C4-2B (cell line): Measurements from ENCODE around the gene S100Z.

ENCODE experiments used
- ZFX ChIP-seq: fragments of 450-650 bp; IDR thresholded peaks from 2 replicates; pipeline ENCODE4 v1.6.1; 2017
- TF ChIP-seq, protein P1 (sequence below): fragments of 450-650 bp; conservative IDR thresholded peaks from 2 replicates; pipeline ENCODE4 v1.5.1; 2017; ENCODE audit warnings: mild to moderate bottlenecking

DNA sequence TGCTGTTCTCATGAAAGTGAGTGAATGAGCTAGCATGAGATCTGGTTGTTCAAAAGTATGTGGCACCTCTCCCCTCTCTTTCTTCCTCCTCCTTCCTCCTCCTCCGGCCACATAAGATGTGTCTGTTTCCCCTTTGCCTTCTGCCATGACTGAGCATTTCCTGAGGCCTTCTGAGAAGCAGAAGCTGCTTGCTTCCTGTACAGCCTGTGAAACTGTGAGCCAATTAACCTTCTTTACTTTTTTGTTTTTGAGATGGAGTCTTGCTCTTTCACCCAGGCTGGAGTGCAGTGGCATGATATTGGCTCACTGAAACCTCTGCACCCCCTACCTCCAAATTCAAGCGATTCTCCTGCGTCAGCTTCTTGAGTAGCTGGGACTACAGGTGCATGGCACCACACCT is 6.1 kb downstream of the S100Z start:
- TF ChIP-seq, protein P1, sequence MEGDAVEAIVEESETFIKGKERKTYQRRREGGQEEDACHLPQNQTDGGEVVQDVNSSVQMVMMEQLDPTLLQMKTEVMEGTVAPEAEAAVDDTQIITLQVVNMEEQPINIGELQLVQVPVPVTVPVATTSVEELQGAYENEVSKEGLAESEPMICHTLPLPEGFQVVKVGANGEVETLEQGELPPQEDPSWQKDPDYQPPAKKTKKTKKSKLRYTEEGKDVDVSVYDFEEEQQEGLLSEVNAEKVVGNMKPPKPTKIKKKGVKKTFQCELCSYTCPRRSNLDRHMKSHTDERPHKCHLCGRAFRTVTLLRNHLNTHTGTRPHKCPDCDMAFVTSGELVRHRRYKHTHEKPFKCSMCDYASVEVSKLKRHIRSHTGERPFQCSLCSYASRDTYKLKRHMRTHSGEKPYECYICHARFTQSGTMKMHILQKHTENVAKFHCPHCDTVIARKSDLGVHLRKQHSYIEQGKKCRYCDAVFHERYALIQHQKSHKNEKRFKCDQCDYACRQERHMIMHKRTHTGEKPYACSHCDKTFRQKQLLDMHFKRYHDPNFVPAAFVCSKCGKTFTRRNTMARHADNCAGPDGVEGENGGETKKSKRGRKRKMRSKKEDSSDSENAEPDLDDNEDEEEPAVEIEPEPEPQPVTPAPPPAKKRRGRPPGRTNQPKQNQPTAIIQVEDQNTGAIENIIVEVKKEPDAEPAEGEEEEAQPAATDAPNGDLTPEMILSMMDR = no peak
- no peak for TF ChIP-seq ZFX
